HFF-Myc (cell line): ENCODE results near the gene MEIKIN.
"Not testable (repeated sequence)": the region's sequence is repeated elsewhere in the genome, so short reads cannot be mapped to it uniquely, and the experiment has no call there.

Experiments
- DNase-seq: peaks from one replicate; pipeline ENCODE4 v3.0.0-alpha.2; 2011; ENCODE audit warnings: low read depth; ENCODE audit errors: extremely low read depth
- H3K4me3 ChIP-seq: replicated peaks from 2 replicates; pipeline ENCODE4 v1.5.1; 2011; ENCODE audit warnings: low read depth, mild to moderate bottlenecking, control low read depth, low read length
- CTCF ChIP-seq: IDR thresholded peaks from 2 replicates; pipeline ENCODE4 v1.5.1; 2012; ENCODE audit warnings: mild to moderate bottlenecking, low read depth, low read length, control low read depth; ENCODE audit errors: missing control alignments

The MEIKIN gene

GRCh38 chr5:131854134-131854533 is 91.3 kb downstream of the MEIKIN start:
- DNase-seq, result no peak
- no peak overlapping the region for H3K4me3 ChIP-seq
- TF ChIP-seq CTCF, result no peak

- no peak overlapping the region for H3K4me3 ChIP-seq
- TF ChIP-seq CTCF, result no peak
- no peak for DNase-seq
Observed at GRCh38 chr5:131848662-131849061, 96.8 kb downstream of the MEIKIN start.

GRCh38 chr5:131846536-131846935 is 98.9 kb downstream of the MEIKIN start:
- no peak overlapping the region for H3K4me3 ChIP-seq
- no peak for DNase-seq
- no peak for TF ChIP-seq CTCF

GRCh38 chr5:131845828-131846227 is 99.6 kb downstream of the MEIKIN start:
- no peak overlapping the region for H3K4me3 ChIP-seq
- TF ChIP-seq CTCF, result no peak
- no peak for DNase-seq

- not testable (repeated sequence) for DNase-seq
Observed at GRCh38 chr5:131842971-131843370, 102.5 kb downstream of the MEIKIN start.

GRCh38 chr5:131832702-131833101 is 112.8 kb downstream of the MEIKIN start:
- DNase-seq, H3K4me3 ChIP-seq: not testable (repeated sequence)

More at GRCh38 chr5:131842971-131843370, 102.5 kb downstream of the MEIKIN start:
- H3K4me3 ChIP-seq, result not testable (repeated sequence)

GRCh38 chr5:131825404-131826013 is 120.0 kb downstream of the MEIKIN start:
- no peak overlapping the region for H3K4me3 ChIP-seq
- DNase-seq, result no peak
- no peak for TF ChIP-seq CTCF

GRCh38 chr5:131824631-131825030 is 120.8 kb downstream of the MEIKIN start:
- DNase-seq, result no peak
- no peak for TF ChIP-seq CTCF
- no peak overlapping the region for H3K4me3 ChIP-seq
